GM12878 (cell line): Measurements from ENCODE around the gene MUC12. TPM values are rescaled to one million over a fixed set of nuclear protein-coding genes. Genes with fewer than 3 reads are reported as not detected.
A peak's percentile ranks its signal among the peaks of the same experiment; 100 is the strongest.

ENCODE experiments used
- ATF7 ChIP-seq: fragments of 450-650 bp; IDR thresholded peaks from 2 replicates; pipeline ENCODE4 v1.6.1; 2016; ENCODE audit warnings: low read depth, mild to moderate bottlenecking
- BHLHE40 ChIP-seq, 2 experiments: fragments of 450-650 bp in 1 of 2; IDR thresholded peaks; 2 replicates each; pipeline ENCODE4 v1.6.1; 2011 to 2017; ENCODE audit warnings: low read depth in 2 of 2, borderline replicate concordance in 1 of 2, improper control_type of control experiment in 1 of 2, low read length in 1 of 2, mild to moderate bottlenecking in 1 of 2
- EED ChIP-seq: sonication (generic); IDR thresholded peaks from 2 replicates; pipeline ENCODE4 v1.6.1; 2016; ENCODE audit warnings: antibody characterized with exemption, low read depth
- GABPA ChIP-seq: IDR thresholded peaks from 2 replicates; pipeline ENCODE4 v1.6.1; 2014; ENCODE audit warnings: antibody characterized with exemption, low read depth, mild to moderate bottlenecking, inconsistent platforms
- GATAD2B ChIP-seq: fragments of 450-650 bp; conservative IDR thresholded peaks from 2 replicates; pipeline ENCODE4 v1.6.1; 2017; ENCODE audit warnings: low read depth, mild to moderate bottlenecking, moderate library complexity
- HDGF ChIP-seq: fragments of 450-650 bp; IDR thresholded peaks from 2 replicates; pipeline ENCODE4 v1.6.1; 2016; ENCODE audit warnings: antibody characterized with exemption
- IKZF2 ChIP-seq, 2 experiments: fragments of 450-650 bp; IDR thresholded peaks; 2 replicates each; pipeline ENCODE4 v1.6.1; 2017; ENCODE audit warnings: mild to moderate bottlenecking in 2 of 2, moderate library complexity in 2 of 2
- KAT2A ChIP-seq: conservative IDR thresholded peaks from 2 replicates; pipeline ENCODE4 v1.6.1; 2011; ENCODE audit warnings: low read depth, low read length; ENCODE audit not compliant: control insufficient read depth
- LARP7 ChIP-seq: fragments of 450-650 bp; IDR thresholded peaks from 2 replicates; pipeline ENCODE4 v1.6.1; 2017; ENCODE audit warnings: mild to moderate bottlenecking
- MEF2B ChIP-seq: fragments of 450-650 bp; IDR thresholded peaks from 2 replicates; pipeline ENCODE4 v1.6.1; 2018; ENCODE audit warnings: mild to moderate bottlenecking, moderate library complexity; ENCODE audit not compliant: partially characterized antibody, poor library complexity, severe bottlenecking
- NFYA ChIP-seq: IDR thresholded peaks from 2 replicates; pipeline ENCODE4 v1.6.1; 2011; ENCODE audit warnings: low read depth, mild to moderate bottlenecking, low read length, improper control_type of control experiment, borderline replicate concordance
- NFYB ChIP-seq: IDR thresholded peaks from 2 replicates; pipeline ENCODE4 v1.6.1; 2011; ENCODE audit warnings: low read depth, mild to moderate bottlenecking, low read length, improper control_type of control experiment, moderate library complexity; ENCODE audit not compliant: insufficient read depth
- RCOR1 ChIP-seq: conservative IDR thresholded peaks from 2 replicates; pipeline ENCODE4 v1.6.1; 2012; ENCODE audit warnings: low read depth, low read length, improper control_type of control experiment
- RELA ChIP-seq: fragments of 450-650 bp; IDR thresholded peaks from 2 replicates; pipeline ENCODE4 v1.8.0; 2014; ENCODE audit warnings: borderline replicate concordance; ENCODE audit not compliant: partially characterized antibody
- RUNX3 ChIP-seq: IDR thresholded peaks from 2 replicates; pipeline ENCODE4 v1.6.1; 2012; ENCODE audit warnings: low read length, inconsistent platforms
- SMC3 ChIP-seq: IDR thresholded peaks from 2 replicates; pipeline ENCODE4 v1.6.1; 2011; ENCODE audit warnings: low read length, improper control_type of control experiment, borderline replicate concordance
- STAT3 ChIP-seq: IDR thresholded peaks from 2 replicates; pipeline ENCODE4 v1.6.1; 2011; ENCODE audit warnings: low read depth, low read length, improper control_type of control experiment
- ZNF207 ChIP-seq: fragments of 450-650 bp; IDR thresholded peaks from 2 replicates; pipeline ENCODE4 v1.6.1; 2014; ENCODE audit warnings: antibody characterized with exemption, mild to moderate bottlenecking, borderline replicate concordance
- polyA plus RNA-seq, 11 experiments: library from polyadenylated mRNA; depleted of rRNA in 4 of 11; unstranded in 6 of 11; stranded (reverse) in 5 of 11; fragments of >200 nt; fragmentation: Nextera tagmentation in 4 of 11; fragmentation: Illumina TruSeq in 1 of 11; extraction: Ambion mirVana in 4 of 11; extraction: Trizol in 1 of 11; gene quantifications; 1 replicate in 1 of 11; 2 replicates in 10 of 11; pipeline versions ENCODE4 v1.2.1 to v1.2.3, GENCODE V29; 2011 to 2016; ENCODE audit warnings: inconsistent platforms in 2 of 11, missing spikeins in 2 of 11, low read depth in 1 of 11
- total RNA-seq, 4 experiments: library from RNA; depleted of rRNA in 3 of 4; stranded (reverse); fragments of >200 nt in 3 of 4; fragmentation: Illumina TruSeq in 1 of 4; extraction: Trizol in 1 of 4; gene quantifications; 2 replicates each; pipeline versions ENCODE4 v1.2.1 to v1.2.3, GENCODE V29; 2013 to 2021
- TF ChIP-seq, protein P1 (sequence below): IDR thresholded peaks from 2 replicates; pipeline ENCODE4 v1.6.1; 2012; ENCODE audit warnings: improper control_type of control experiment, low read depth, low read length; ENCODE audit not compliant: insufficient replicate concordance
- TF ChIP-seq, protein P2 (sequence below): fragments of 450-650 bp; IDR thresholded peaks from 2 replicates; pipeline ENCODE4 v1.6.1; 2016; ENCODE audit warnings: mild to moderate bottlenecking
- TF ChIP-seq, protein P3 (sequence below): fragments of 450-650 bp; IDR thresholded peaks from 2 replicates; pipeline ENCODE4 v1.6.1; 2016; ENCODE audit warnings: mild to moderate bottlenecking

Gene MUC12
- total and polyA plus RNA-seq, 10 of the 15 experiments (the other 5 are each of a cell fraction or from before 2014, with no cell fraction given) = 1.7 to 4.5 (median 2.6) TPM

DNA sequence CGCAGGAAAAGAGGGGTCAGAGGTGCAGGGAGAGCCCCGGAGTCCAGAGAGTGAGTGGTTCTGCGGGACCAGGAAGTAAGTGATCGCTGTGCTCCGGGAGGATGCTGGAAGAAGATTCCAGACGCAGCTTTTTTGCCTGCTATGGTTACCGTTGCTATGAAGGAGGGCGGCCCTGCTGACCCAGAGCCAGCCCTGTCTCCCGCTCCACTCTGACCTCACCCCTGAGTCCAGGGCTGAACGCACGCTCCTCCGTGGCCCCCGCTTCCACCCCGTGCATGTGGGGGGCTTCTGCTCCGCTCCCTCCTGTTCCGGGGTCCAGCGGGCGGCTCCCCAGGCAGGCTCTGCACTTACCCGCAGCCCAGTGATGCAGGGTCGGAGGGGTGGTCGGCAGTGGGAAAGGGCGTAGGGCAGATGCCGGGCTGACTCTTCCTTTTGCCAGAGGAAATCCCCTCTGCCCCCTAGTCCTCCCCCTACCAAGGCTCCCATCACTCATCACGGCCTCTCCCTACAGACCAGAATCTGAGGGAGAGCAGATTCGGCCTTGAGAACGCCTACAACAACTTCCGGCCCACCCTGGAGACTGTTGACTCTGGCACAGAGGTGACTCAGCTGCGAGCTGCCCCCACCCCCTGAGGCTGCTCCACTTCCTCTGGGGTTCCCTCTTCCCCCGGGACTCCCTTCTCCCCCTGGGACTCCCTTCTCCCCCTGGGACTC lies 47.9 kb downstream of the MUC12 start (continued):
- TF ChIP-seq, protein P1, sequence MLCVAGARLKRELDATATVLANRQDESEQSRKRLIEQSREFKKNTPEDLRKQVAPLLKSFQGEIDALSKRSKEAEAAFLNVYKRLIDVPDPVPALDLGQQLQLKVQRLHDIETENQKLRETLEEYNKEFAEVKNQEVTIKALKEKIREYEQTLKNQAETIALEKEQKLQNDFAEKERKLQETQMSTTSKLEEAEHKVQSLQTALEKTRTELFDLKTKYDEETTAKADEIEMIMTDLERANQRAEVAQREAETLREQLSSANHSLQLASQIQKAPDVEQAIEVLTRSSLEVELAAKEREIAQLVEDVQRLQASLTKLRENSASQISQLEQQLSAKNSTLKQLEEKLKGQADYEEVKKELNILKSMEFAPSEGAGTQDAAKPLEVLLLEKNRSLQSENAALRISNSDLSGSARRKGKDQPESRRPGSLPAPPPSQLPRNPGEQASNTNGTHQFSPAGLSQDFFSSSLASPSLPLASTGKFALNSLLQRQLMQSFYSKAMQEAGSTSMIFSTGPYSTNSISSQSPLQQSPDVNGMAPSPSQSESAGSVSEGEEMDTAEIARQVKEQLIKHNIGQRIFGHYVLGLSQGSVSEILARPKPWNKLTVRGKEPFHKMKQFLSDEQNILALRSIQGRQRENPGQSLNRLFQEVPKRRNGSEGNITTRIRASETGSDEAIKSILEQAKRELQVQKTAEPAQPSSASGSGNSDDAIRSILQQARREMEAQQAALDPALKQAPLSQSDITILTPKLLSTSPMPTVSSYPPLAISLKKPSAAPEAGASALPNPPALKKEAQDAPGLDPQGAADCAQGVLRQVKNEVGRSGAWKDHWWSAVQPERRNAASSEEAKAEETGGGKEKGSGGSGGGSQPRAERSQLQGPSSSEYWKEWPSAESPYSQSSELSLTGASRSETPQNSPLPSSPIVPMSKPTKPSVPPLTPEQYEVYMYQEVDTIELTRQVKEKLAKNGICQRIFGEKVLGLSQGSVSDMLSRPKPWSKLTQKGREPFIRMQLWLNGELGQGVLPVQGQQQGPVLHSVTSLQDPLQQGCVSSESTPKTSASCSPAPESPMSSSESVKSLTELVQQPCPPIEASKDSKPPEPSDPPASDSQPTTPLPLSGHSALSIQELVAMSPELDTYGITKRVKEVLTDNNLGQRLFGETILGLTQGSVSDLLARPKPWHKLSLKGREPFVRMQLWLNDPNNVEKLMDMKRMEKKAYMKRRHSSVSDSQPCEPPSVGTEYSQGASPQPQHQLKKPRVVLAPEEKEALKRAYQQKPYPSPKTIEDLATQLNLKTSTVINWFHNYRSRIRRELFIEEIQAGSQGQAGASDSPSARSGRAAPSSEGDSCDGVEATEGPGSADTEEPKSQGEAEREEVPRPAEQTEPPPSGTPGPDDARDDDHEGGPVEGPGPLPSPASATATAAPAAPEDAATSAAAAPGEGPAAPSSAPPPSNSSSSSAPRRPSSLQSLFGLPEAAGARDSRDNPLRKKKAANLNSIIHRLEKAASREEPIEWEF = peak; percentile 31
- TF ChIP-seq NFYA (no peak), GABPA (peak; percentile 53), RELA (peak; percentile 29), NFYB (no peak), GATAD2B (peak; percentile 73), IKZF2 (IDR thresholded peaks at IDR 0.05) (peak; percentile 65 to 75; a peak in 3 of 4 replicates), KAT2A (no peak), STAT3 (no peak), ATF7 (peak; percentile 40; the same call in 1 of the 2 replicates), BHLHE40 (IDR thresholded peaks at IDR 0.05; ENCODE audit: borderline replicate concordance in 1 of 2, low read depth in 2 of 2, low read length in 1 of 2) (peak in 1 of 2 experiments; percentile 24; a peak in 1 of 4 replicates), MEF2B (peak; percentile 98), RUNX3 (peak; percentile 45), ZNF207 (no peak), HDGF (0 out of 2 replicates have a peak, but pooled peaks have one; percentile 70), EED (peak; percentile 82), SMC3 (no peak), LARP7 (0 out of 2 replicates have a peak, but pooled peaks have one; percentile 42), RCOR1 (no peak)
- TF ChIP-seq, protein P2, sequence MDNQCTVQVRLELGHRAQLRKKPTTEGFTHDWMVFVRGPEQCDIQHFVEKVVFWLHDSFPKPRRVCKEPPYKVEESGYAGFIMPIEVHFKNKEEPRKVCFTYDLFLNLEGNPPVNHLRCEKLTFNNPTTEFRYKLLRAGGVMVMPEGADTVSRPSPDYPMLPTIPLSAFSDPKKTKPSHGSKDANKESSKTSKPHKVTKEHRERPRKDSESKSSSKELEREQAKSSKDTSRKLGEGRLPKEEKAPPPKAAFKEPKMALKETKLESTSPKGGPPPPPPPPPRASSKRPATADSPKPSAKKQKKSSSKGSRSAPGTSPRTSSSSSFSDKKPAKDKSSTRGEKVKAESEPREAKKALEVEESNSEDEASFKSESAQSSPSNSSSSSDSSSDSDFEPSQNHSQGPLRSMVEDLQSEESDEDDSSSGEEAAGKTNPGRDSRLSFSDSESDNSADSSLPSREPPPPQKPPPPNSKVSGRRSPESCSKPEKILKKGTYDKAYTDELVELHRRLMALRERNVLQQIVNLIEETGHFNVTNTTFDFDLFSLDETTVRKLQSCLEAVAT = 0 out of 2 replicates have a peak, but pooled peaks have one; percentile 34
- TF ChIP-seq, protein P3, sequence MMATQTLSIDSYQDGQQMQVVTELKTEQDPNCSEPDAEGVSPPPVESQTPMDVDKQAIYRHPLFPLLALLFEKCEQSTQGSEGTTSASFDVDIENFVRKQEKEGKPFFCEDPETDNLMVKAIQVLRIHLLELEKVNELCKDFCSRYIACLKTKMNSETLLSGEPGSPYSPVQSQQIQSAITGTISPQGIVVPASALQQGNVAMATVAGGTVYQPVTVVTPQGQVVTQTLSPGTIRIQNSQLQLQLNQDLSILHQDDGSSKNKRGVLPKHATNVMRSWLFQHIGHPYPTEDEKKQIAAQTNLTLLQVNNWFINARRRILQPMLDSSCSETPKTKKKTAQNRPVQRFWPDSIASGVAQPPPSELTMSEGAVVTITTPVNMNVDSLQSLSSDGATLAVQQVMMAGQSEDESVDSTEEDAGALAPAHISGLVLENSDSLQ = peak; percentile 72
